ENCODE measurements around the gene NUMBL.

- TF ChIP-seq CTCF (conservative IDR thresholded peaks at IDR 0.05; ENCODE audit: low read depth, low read length) (no peak), SMC3 (IDR thresholded peaks at IDR 0.05; ENCODE audit: low read depth, low read length) (no peak), NFE2L2 (IDR thresholded peaks at IDR 0.05; ENCODE audit: low read depth, low read length) (no peak), RAD21 (IDR thresholded peaks at IDR 0.05; ENCODE audit: low read length) (no peak), POLR2A (IDR thresholded peaks at IDR 0.05; ENCODE audit: low read depth, low read length) (no peak), MAZ (IDR thresholded peaks at IDR 0.05; ENCODE audit: borderline replicate concordance, low read depth, low read length) (no peak), BHLHE40 (IDR thresholded peaks at IDR 0.05; ENCODE audit: low read depth, low read length) (no peak), ELK1 (IDR thresholded peaks at IDR 0.05; ENCODE audit: borderline replicate concordance, low read depth, low read length) (no peak), RCOR1 (IDR thresholded peaks at IDR 0.05; ENCODE audit: insufficient replicate concordance, low read length) (no peak), RFX5 (IDR thresholded peaks at IDR 0.05; ENCODE audit: low read depth, low read length) (no peak)
These were observed 19.4 kb upstream of the NUMBL start for GRCh38 chr19:40709817-40710216.
